B cell (primary cell): Measurements from ENCODE around the gene B3GALT6. TPM values are rescaled to one million over a fixed set of nuclear protein-coding genes. Genes with fewer than 3 reads are reported as not detected.

Source experiments
- ATAC-seq: fragments of 200-7000 bp; cut with Tn5 transposase; one replicate; pipeline ENCODE4 v1.10.0; 2021; ENCODE audit warnings: low read depth, mild to moderate bottlenecking, moderate number of reproducible peaks, moderate library complexity
- CTCF ChIA-PET: fragments of 350-600 bp; sonication (Branson Sonifier 250); formaldehyde crosslinking; loops from one replicate; lab custom pipeline; 2021; ENCODE audit warnings: antibody characterized with exemption, inconsistent platforms; lab: Charles Lee
- POLR2A ChIA-PET: fragments of 350-600 bp; sonication (Branson Sonifier 250); formaldehyde crosslinking; loops from one replicate; lab custom pipeline; 2021; ENCODE audit warnings: antibody characterized with exemption; lab: Charles Lee
- DNase-seq: peaks from one replicate; pipeline ENCODE4 v3.0.0; 2013
- H2AFZ ChIP-seq: 2 replicates; pipeline ENCODE4 v1.6.1; 2012; ENCODE audit warnings: mild to moderate bottlenecking, low read depth, low read length; ENCODE audit not compliant: insufficient read depth, poor library complexity, severe bottlenecking
- H3K27ac ChIP-seq, 2 donors: 1 replicate in 1 of 2; 2 replicates in 1 of 2; pipeline ENCODE4 v1.5.1; 2012 to 2013; ENCODE audit warnings: low read length in 2 of 2, mild to moderate bottlenecking in 2 of 2, moderate library complexity in 1 of 2
- H3K27me3 ChIP-seq, 4 experiments: fragments of 200-600 bp in 1 of 4; sonication (generic) in 1 of 4; replicated peaks in 1 of 4; 1 replicate in 2 of 4; 2 replicates in 2 of 4; pipeline versions ENCODE4 v1.6.1 to v1.7.0; 2013 to 2016; ENCODE audit warnings: low read length in 3 of 4, mild to moderate bottlenecking in 2 of 4, mixed read lengths in 1 of 4, moderate library complexity in 1 of 4; ENCODE audit not compliant: insufficient read depth in 4 of 4, control insufficient read depth in 3 of 4; ENCODE audit errors: control extremely low read depth in 1 of 4
- H3K36me3 ChIP-seq, 2 experiments: replicated peaks in 1 of 2; 1 replicate in 1 of 2; 2 replicates in 1 of 2; pipeline versions ENCODE4 v1.6.1 to v1.7.1; 2013; ENCODE audit warnings: low read length in 1 of 2; ENCODE audit not compliant: insufficient read depth in 2 of 2, control insufficient read depth in 1 of 2; ENCODE audit errors: control extremely low read depth in 1 of 2, extremely low read depth in 1 of 2
- H3K4me1 ChIP-seq, 2 donors: fragments of 200-600 bp in 1 of 2; sonication (generic) in 1 of 2; 1 replicate in 1 of 2; 2 replicates in 1 of 2; pipeline versions ENCODE4 v1.5.1 to v1.6.1; 2013 to 2017; ENCODE audit warnings: low read length in 2 of 2; ENCODE audit not compliant: control insufficient read depth in 2 of 2, insufficient read depth in 2 of 2
- H3K4me2 ChIP-seq: replicated peaks from 2 replicates; pipeline ENCODE3; 2012; ENCODE audit warnings: mild to moderate bottlenecking, low read depth, low read length; ENCODE audit not compliant: poor library complexity, severe bottlenecking
- H3K4me3 ChIP-seq, 5 experiments: fragments of 200-600 bp in 1 of 5; sonication (generic) in 1 of 5; 1 replicate in 3 of 5; 2 replicates in 2 of 5; pipeline versions ENCODE4 v1.5.1 to v1.7.0; 2011 to 2016; ENCODE audit warnings: low read length in 4 of 5, mild to moderate bottlenecking in 4 of 5, low read depth in 2 of 5, control low read depth in 1 of 5, moderate library complexity in 1 of 5; ENCODE audit not compliant: insufficient read depth in 1 of 5; ENCODE audit errors: control extremely low read depth in 1 of 5, extremely low read depth in 1 of 5
- H3K79me2 ChIP-seq: fragments of 200-600 bp; sonication (generic); one replicate; pipeline ENCODE4 v1.6.0; 2016; ENCODE audit warnings: low read length; ENCODE audit not compliant: control insufficient read depth, insufficient read depth
- H3K9ac ChIP-seq: fragments of 200-600 bp; sonication (generic); 2 replicates; pipeline ENCODE4 v1.6.1; 2017; ENCODE audit warnings: mild to moderate bottlenecking, low read length, moderate library complexity
- H3K9me3 ChIP-seq, 3 donors: one replicate each; pipeline versions ENCODE4 v1.6.1 to v1.7.1; 2013; ENCODE audit warnings: low read length in 2 of 3; ENCODE audit not compliant: control insufficient read depth in 2 of 3, insufficient read depth in 1 of 3; ENCODE audit errors: control extremely low read depth in 1 of 3
- H4K20me1 ChIP-seq: 2 replicates; pipeline ENCODE4 v1.6.0; 2012; ENCODE audit warnings: mild to moderate bottlenecking, low read length; ENCODE audit not compliant: insufficient read depth, control insufficient read depth, poor library complexity, severe bottlenecking
- H3K27ac Mint-ChIP-seq: one replicate; pipeline ENCODE4 v1.8.0; 2021; ENCODE audit warnings: mixed read lengths
- H3K27me3 Mint-ChIP-seq: one replicate; pipeline ENCODE4 v1.8.0; 2021; ENCODE audit warnings: mixed read lengths
- H3K4me1 Mint-ChIP-seq: one replicate; pipeline ENCODE4 v1.8.0; 2021; ENCODE audit warnings: mixed read lengths
- H3K4me3 Mint-ChIP-seq: one replicate; pipeline ENCODE4 v1.8.0; 2021; ENCODE audit warnings: mixed read lengths
- H3K9me3 Mint-ChIP-seq: one replicate; pipeline ENCODE4 v1.8.0; 2022; ENCODE audit warnings: mixed read lengths; ENCODE audit not compliant: insufficient read depth
- CTCF ChIP-seq: fragments of 200-600 bp; IDR thresholded peaks from one replicate; pipeline ENCODE4 v1.8.0; 2022; ENCODE audit warnings: antibody characterized with exemption, mild to moderate bottlenecking
- EZH2 ChIP-seq: IDR thresholded peaks from 2 replicates; pipeline ENCODE4 v1.6.1; 2012; ENCODE audit warnings: borderline replicate concordance, low read depth, mild to moderate bottlenecking, moderate library complexity, low read length; ENCODE audit not compliant: insufficient read depth, poor library complexity, severe bottlenecking
- WGBS: methylation state at CpG from one replicate; pipeline ENCODE4 v1.1.5; 2013; ENCODE audit warnings: missing lambda C conversion rate; ENCODE audit not compliant: insufficient coverage; 5-methylcytosine and 5-hydroxymethylcytosine counted together
- intact Hi-C: fragments of 100-400 bp; cut with micrococcal nuclease; formaldehyde crosslinking; loops from one replicate; pipeline ENCODE4 v1.10.0; 2022
- polyA plus RNA-seq: library from polyadenylated mRNA; depleted of rRNA; stranded (reverse); fragments of >200 nt; gene quantifications from 2 replicates; pipeline ENCODE4 v1.2.3, GENCODE V29; 2012
- total RNA-seq, 2 donors: library from RNA; stranded (reverse); fragments of 120-200 nt in 1 of 2; gene quantifications; 1 replicate in 1 of 2; 2 replicates in 1 of 2; pipeline versions ENCODE4 v1.2.3 to v1.2.4, GENCODE V29; 2013 to 2022

The B3GALT6 gene
- total and polyA plus RNA-seq, 2 donors (not counting 1 experiment from before 2014, with no cell fraction given) = 5.9 to 21.0 TPM

GRCh38 chr1:1264026-1264425, 32.0 kb downstream of the B3GALT6 start:
- Mint-ChIP-seq H3K4me3 (no peak overlapping the region), H3K9me3 (no peaks in the 10 kb centered on the region), H3K27me3 (no peaks in the 10 kb centered on the region), H3K27ac (no peak overlapping the region), H3K4me1 (peaks cover 19% of the 10 kb centered on the region)
- Histone ChIP-seq H3K27ac (no peak overlapping the region), H3K4me3 (no peak overlapping the region), H3K4me1 (peaks cover 0 to 4% of the 10 kb centered on the region in 2 donors), H3K79me2 (peaks cover 65% of the 10 kb centered on the region), H3K4me2 (no peak overlapping the region), H2AFZ (no peak overlapping the region), H4K20me1 (peaks cover 85% of the 10 kb centered on the region), H3K9ac (no peak overlapping the region), H3K27me3 (no peaks in the 10 kb centered on the region), H3K36me3 (peaks cover 0 to 64% of the 10 kb centered on the region in 2 experiments), H3K9me3 (no peaks in the 10 kb centered on the region)
- 94% methylated on average over 9 of the region's 9 CpGs for WGBS
- intact Hi-C loops = no loop called here
- ChIA-PET POLR2A (no interaction called here), CTCF (interaction anchor here (4.5 kb wide), 1 partner anchor 142 kb away, joined by 26 read pairs; no protein-coding TSS in a partner anchor)
- no peak for ATAC-seq
- TF ChIP-seq EZH2 = no peak
- TF ChIP-seq CTCF = no peak
- DNase-seq = no peak

GRCh38 chr1:1264868-1265272, 32.8 kb downstream of the B3GALT6 start:
- peak; percentile 18 for TF ChIP-seq CTCF
- no peak for TF ChIP-seq EZH2
- Histone ChIP-seq H3K27ac (no peak overlapping the region), H4K20me1 (peaks cover 83% of the 10 kb centered on the region), H3K4me3 (no peak overlapping the region), H2AFZ (no peak overlapping the region), H3K79me2 (peaks cover 65% of the 10 kb centered on the region), H3K9ac (no peak overlapping the region), H3K9me3 (no peaks in the 10 kb centered on the region), H3K36me3 (peaks cover 0 to 60% of the 10 kb centered on the region in 2 experiments), H3K4me2 (no peak overlapping the region), H3K27me3 (no peaks in the 10 kb centered on the region), H3K4me1 (peaks cover 0 to 4% of the 10 kb centered on the region in 2 donors)
- Mint-ChIP-seq H3K27ac (no peak overlapping the region), H3K9me3 (no peaks in the 10 kb centered on the region), H3K4me1 (peaks cover 18% of the 10 kb centered on the region), H3K27me3 (no peaks in the 10 kb centered on the region), H3K4me3 (no peak overlapping the region)
- ChIA-PET POLR2A (no interaction called here), CTCF (interaction anchor here (4.5 kb wide), 1 partner anchor 143 kb away, joined by 26 read pairs; no protein-coding TSS in a partner anchor)
- WGBS = 96% methylated on average over 9 of the region's 10 CpGs
- no peak for DNase-seq
- intact Hi-C loops = no loop called here
- ATAC-seq = no peak
